ENCODE results near the gene ZNF846. TPM values are rescaled to one million over a fixed set of nuclear protein-coding genes. Genes with fewer than 3 reads are reported as not detected.
"Not testable (repeated sequence)": the region's sequence is repeated elsewhere in the genome, so short reads cannot be mapped to it uniquely, and the experiment has no call there.

ZNF846 gene
- total and polyA plus RNA-seq, 2 donors, result 10.1 to 23.1 TPM

DNA sequence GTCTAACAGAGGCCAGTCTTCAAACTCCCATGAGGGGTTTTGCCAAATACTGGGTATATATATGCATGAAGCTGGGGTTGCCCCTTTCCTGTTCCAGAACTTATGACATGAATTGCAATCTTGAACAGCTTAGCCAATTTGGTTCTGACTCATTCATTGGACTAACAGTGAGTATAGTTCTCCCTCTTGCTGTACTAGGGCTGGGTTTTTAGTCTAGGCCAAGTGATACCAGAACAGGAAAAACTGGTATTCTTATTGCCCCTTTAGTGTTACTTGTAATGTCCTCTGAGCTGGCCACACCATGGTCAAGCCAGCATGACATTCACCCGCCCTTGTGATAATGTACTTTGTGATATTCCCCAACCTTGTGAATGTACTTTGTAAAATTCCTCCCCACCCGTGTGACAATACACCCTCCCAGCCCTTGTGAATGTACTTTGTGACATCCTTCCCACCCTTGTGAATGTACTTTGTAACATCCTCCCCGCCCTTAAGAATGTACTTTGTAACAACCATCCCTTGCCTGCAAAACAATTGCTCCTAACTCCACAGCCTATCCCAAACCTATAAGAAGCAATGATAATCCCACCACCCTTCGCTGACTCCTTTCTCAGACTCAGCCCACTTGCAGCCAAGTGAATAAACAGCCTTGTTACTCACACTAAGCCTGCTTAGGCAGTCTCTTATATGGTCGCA, 26.9 kb downstream of the ZNF846 start:
- no peaks in the 10 kb centered on the region for H3K36me3 ChIP-seq (ENCODE audit: control insufficient read depth in 2 of 2, insufficient read depth in 2 of 2, low read length in 1 of 2)
- H3K27me3 ChIP-seq (ENCODE audit: control insufficient read depth in 2 of 2, insufficient read depth in 1 of 2, low read length in 1 of 2), result no peaks in the 10 kb centered on the region
- no peak for DNase-seq (ENCODE audit: low read depth in 6 of 9, low spot score in 9 of 9)
- H3K9me3 ChIP-seq (ENCODE audit: control insufficient read depth in 2 of 2, insufficient read depth in 1 of 2, low read length in 1 of 2), result peaks cover 0 to 11% of the 10 kb centered on the region in 2 donors
- WGBS, result 97% methylated on average over 5 of the region's 5 CpGs
- no peaks in the 10 kb centered on the region for H3K4me1 ChIP-seq (ENCODE audit: control insufficient read depth in 2 of 2, insufficient read depth in 2 of 2, low read length in 2 of 2)
- H3K4me3 ChIP-seq (ENCODE audit: low read length in 2 of 2), result no peak overlapping the region
- H3K27ac ChIP-seq (ENCODE audit: low read depth in 1 of 2, low read length in 1 of 2), result no peak overlapping the region

DNA sequence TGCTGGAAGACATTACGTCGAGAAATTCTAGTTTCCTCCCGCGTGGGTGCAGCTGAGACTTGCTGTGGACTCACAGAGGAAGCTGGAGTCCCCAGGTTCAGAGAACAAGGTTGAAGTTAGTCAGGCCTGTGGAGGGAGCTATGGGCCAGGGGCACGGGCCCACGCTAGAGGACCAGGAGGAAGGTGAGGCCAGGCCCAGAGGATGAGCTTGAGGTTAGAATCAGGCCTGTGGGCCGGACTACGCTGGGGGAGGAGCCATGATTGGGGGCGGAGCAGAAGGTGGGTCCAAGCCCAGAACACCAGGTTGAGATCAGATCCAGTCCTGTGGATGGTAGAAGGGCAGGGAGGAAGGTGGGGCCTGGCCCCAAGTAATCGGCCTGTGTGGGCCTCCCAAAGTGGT, 32.6 kb downstream of the ZNF846 start:
- 94% methylated on average over 10 of the region's 10 CpGs for WGBS
- DNase-seq (ENCODE audit: low read depth in 6 of 9, low spot score in 9 of 9), result no peak

DNA sequence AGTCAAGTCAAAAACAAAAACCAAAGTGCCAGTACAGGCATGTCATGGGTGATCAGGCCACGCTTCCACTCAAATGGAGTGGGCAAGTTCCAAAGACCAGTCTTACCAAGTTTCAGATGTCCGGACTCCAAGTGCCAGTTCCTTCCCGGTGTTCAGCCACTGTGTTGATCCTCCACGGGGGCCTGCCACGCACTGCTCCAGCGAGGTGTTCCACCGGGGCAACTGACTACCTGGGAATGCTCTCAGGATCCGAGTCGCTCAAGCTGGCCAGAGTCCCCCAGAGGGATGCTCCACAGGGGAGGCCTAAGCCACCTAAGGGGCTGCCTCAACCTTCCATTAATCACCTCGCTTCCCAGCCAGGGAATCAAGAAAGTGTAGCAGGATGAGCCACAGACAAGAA, 38.5 kb downstream of the ZNF846 start:
- H3K27ac ChIP-seq (ENCODE audit: low read depth in 1 of 2, low read length in 1 of 2); DNase-seq (ENCODE audit: low read depth in 6 of 9, low spot score in 9 of 9); H3K36me3 ChIP-seq (ENCODE audit: control insufficient read depth in 2 of 2, insufficient read depth in 2 of 2, low read length in 1 of 2); H3K4me1 ChIP-seq (ENCODE audit: control insufficient read depth in 2 of 2, insufficient read depth in 2 of 2, low read length in 2 of 2); H3K27me3 ChIP-seq (ENCODE audit: control insufficient read depth in 2 of 2, insufficient read depth in 1 of 2, low read length in 1 of 2); H3K4me3 ChIP-seq (ENCODE audit: low read length in 2 of 2); H3K9me3 ChIP-seq (ENCODE audit: control insufficient read depth in 2 of 2, insufficient read depth in 1 of 2, low read length in 1 of 2): not testable (repeated sequence)
- WGBS, result 96% methylated on average over 10 of the region's 10 CpGs

More for the DNA sequence above, 32.6 kb downstream of the ZNF846 start:
- Histone ChIP-seq H3K36me3 (ENCODE audit: control insufficient read depth in 2 of 2, insufficient read depth in 2 of 2, low read length in 1 of 2) (no peaks in the 10 kb centered on the region), H3K4me3 (ENCODE audit: low read length in 2 of 2) (no peak overlapping the region), H3K4me1 (ENCODE audit: control insufficient read depth in 2 of 2, insufficient read depth in 2 of 2, low read length in 2 of 2) (no peaks in the 10 kb centered on the region), H3K27me3 (ENCODE audit: control insufficient read depth in 2 of 2, insufficient read depth in 1 of 2, low read length in 1 of 2) (no peaks in the 10 kb centered on the region), H3K27ac (ENCODE audit: low read depth in 1 of 2, low read length in 1 of 2) (no peak overlapping the region), H3K9me3 (ENCODE audit: control insufficient read depth in 2 of 2, insufficient read depth in 1 of 2, low read length in 1 of 2) (peaks cover 1 to 22% of the 10 kb centered on the region in 2 donors)

DNA sequence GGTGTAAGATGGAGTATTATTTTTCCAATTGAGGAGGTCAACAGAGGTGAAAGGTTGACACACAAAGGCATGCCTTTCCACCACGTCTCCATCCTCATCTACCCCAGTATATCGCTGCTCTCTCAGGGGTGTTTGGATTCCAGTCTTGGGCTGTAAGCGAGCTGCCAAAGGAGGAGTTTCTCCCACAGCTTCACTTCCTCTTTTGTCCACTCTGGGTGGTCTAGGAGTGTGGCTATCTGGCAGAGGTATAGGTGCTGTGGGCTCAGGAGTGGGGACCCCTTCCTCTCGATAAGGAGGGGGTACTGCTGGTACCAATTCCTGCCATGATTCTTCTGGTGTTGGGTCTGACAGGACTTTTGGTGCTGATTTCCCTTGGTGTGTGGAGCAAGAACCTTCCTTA, 39.4 kb downstream of the ZNF846 start:
- no peak for DNase-seq (ENCODE audit: low read depth in 6 of 9, low spot score in 9 of 9)
- Histone ChIP-seq H3K27me3 (ENCODE audit: control insufficient read depth in 2 of 2, insufficient read depth in 1 of 2, low read length in 1 of 2) (no peaks in the 10 kb centered on the region), H3K36me3 (ENCODE audit: control insufficient read depth in 2 of 2, insufficient read depth in 2 of 2, low read length in 1 of 2) (no peaks in the 10 kb centered on the region), H3K4me1 (ENCODE audit: control insufficient read depth in 2 of 2, insufficient read depth in 2 of 2, low read length in 2 of 2) (no peaks in the 10 kb centered on the region), H3K9me3 (ENCODE audit: control insufficient read depth in 2 of 2, insufficient read depth in 1 of 2, low read length in 1 of 2) (no peaks in the 10 kb centered on the region), H3K4me3 (ENCODE audit: low read length in 2 of 2) (no peak overlapping the region), H3K27ac (ENCODE audit: low read depth in 1 of 2, low read length in 1 of 2) (no peak overlapping the region)
- 78% methylated on average over 4 of the region's 4 CpGs for WGBS

DNA sequence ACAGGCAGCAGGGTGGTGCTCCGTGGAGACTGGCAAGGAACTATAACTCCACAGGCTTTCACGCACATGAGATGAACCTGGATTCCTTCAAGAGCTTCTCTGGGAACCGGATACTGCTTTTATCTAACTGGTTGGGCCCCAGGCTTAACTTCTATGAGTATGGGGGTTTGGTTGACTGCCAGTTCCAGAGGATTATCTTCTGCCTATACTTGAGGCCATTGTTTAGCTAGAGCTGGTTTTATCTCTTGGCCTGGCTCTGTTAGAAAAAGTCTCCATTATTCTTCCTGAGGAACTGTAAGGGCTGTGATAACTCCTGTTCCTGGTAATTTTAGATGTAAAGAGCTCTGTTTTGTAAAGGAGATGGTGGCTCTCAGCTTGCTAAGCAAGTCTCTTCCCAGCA, 40.9 kb downstream of the ZNF846 start:
- 92% methylated on average over 3 of the region's 3 CpGs for WGBS

DNA sequence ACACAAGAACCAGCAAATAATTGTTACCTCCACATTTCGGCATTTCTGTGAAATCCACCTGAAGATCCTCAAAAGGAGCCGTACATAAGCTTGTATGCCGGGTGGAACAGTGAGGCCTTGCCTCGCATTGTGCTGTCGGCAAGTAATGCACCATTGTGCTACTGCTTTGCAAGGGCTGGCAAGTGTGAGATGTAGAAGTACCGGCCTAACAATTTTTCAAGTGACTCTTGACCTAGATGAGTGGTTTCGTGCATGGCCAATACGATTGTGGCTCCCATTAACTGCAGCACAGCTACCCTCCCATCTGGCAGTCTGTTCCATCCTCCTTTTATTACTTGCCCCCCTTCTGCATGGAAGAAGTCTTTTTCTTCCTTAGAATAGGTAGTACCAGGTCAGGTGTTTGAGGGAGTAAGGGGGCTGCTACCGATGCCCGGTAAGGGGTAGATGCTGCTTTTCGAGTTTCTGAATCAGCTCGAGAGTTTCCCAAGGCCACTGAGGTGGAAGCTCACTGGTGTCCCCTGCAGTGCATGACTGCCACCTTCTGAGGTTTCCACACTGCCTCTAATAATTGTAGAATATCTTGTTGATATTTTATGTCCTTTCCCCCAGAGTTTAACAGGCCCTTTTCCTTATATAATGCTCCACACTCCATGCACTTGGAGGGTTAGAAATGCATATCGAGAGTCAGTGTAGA, 42.9 kb downstream of the ZNF846 start:
- H3K9me3 ChIP-seq (ENCODE audit: control insufficient read depth in 2 of 2, insufficient read depth in 1 of 2, low read length in 1 of 2); H3K4me3 ChIP-seq (ENCODE audit: low read length in 2 of 2); DNase-seq (ENCODE audit: low read depth in 6 of 9, low spot score in 9 of 9); H3K27me3 ChIP-seq (ENCODE audit: control insufficient read depth in 2 of 2, insufficient read depth in 1 of 2, low read length in 1 of 2); H3K4me1 ChIP-seq (ENCODE audit: control insufficient read depth in 2 of 2, insufficient read depth in 2 of 2, low read length in 2 of 2); H3K36me3 ChIP-seq (ENCODE audit: control insufficient read depth in 2 of 2, insufficient read depth in 2 of 2, low read length in 1 of 2); H3K27ac ChIP-seq (ENCODE audit: low read depth in 1 of 2, low read length in 1 of 2): not testable (repeated sequence)
- WGBS, result 97% methylated on average over 13 of the region's 13 CpGs

More for the DNA sequence above, 40.9 kb downstream of the ZNF846 start:
- Histone ChIP-seq H3K4me1 (ENCODE audit: control insufficient read depth in 2 of 2, insufficient read depth in 2 of 2, low read length in 2 of 2) (no peaks in the 10 kb centered on the region), H3K27ac (ENCODE audit: low read depth in 1 of 2, low read length in 1 of 2) (no peak overlapping the region), H3K27me3 (ENCODE audit: control insufficient read depth in 2 of 2, insufficient read depth in 1 of 2, low read length in 1 of 2) (no peaks in the 10 kb centered on the region), H3K9me3 (ENCODE audit: control insufficient read depth in 2 of 2, insufficient read depth in 1 of 2, low read length in 1 of 2) (no peaks in the 10 kb centered on the region), H3K4me3 (ENCODE audit: low read length in 2 of 2) (no peak overlapping the region), H3K36me3 (ENCODE audit: control insufficient read depth in 2 of 2, insufficient read depth in 2 of 2, low read length in 1 of 2) (no peaks in the 10 kb centered on the region)
- DNase-seq (ENCODE audit: low read depth in 6 of 9, low spot score in 9 of 9), result no peak

DNA sequence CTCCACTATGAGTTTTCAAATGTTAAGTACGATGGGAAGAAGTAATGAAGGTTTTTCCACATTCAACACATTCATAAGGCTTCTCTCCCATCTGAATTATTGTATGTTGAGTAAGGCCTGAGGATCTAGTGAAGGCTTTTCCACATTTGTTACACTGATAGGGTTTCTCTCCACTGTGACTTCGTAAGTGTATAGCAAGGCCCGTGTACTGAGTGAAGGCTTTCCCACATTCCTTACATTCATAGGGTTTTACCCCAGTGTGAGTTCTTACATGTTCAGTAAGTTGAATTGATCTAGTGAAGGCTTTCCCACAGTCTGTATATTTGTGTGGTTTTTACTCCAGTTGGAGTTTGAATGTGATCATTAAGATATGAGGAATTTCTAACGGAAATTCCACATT, 44.4 kb downstream of the ZNF846 start:
- H3K9me3 ChIP-seq (ENCODE audit: control insufficient read depth in 2 of 2, insufficient read depth in 1 of 2, low read length in 1 of 2), result no peaks in the 10 kb centered on the region
- H3K36me3 ChIP-seq (ENCODE audit: control insufficient read depth in 2 of 2, insufficient read depth in 2 of 2, low read length in 1 of 2), result no peaks in the 10 kb centered on the region
- 98% methylated on average over 4 of the region's 4 CpGs for WGBS
- no peak for DNase-seq (ENCODE audit: low read depth in 6 of 9, low spot score in 9 of 9)
- H3K4me3 ChIP-seq (ENCODE audit: low read length in 2 of 2), result no peak overlapping the region
- H3K27me3 ChIP-seq (ENCODE audit: control insufficient read depth in 2 of 2, insufficient read depth in 1 of 2, low read length in 1 of 2), result no peaks in the 10 kb centered on the region
- peaks cover 0 to 3% of the 10 kb centered on the region in 2 donors for H3K4me1 ChIP-seq (ENCODE audit: control insufficient read depth in 2 of 2, insufficient read depth in 2 of 2, low read length in 2 of 2)
- H3K27ac ChIP-seq (ENCODE audit: low read depth in 1 of 2, low read length in 1 of 2), result no peak overlapping the region

DNA sequence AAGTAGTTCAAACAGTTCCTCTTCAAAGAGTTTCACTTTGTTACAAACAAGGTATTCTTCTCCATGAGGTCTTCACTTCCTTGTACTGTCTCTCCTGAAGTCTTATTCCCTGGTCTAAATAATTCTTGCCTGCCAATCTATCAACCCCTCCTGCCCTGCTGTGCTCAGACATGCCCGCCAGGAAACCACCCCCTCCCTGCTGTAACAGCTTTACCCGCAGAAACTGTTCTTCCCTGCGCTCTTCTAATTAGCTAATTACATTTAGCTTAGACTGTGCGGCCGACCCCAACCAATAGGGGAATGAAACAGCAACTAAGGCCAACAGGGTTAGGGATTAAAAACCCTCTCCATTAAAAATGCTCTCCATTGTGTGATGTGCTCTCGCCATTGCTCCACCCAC, 46.7 kb downstream of the ZNF846 start:
- peak in 2 of 9 donors; percentile 8 to 24 for DNase-seq (ENCODE audit: low read depth in 6 of 9, low spot score in 9 of 9)
- Histone ChIP-seq H3K27ac (ENCODE audit: low read depth in 1 of 2, low read length in 1 of 2) (no peak overlapping the region), H3K4me1 (ENCODE audit: control insufficient read depth in 2 of 2, insufficient read depth in 2 of 2, low read length in 2 of 2) (peaks cover 0 to 3% of the 10 kb centered on the region in 2 donors), H3K9me3 (ENCODE audit: control insufficient read depth in 2 of 2, insufficient read depth in 1 of 2, low read length in 1 of 2) (no peaks in the 10 kb centered on the region), H3K4me3 (ENCODE audit: low read length in 2 of 2) (no peak overlapping the region), H3K36me3 (ENCODE audit: control insufficient read depth in 2 of 2, insufficient read depth in 2 of 2, low read length in 1 of 2) (no peaks in the 10 kb centered on the region), H3K27me3 (ENCODE audit: control insufficient read depth in 2 of 2, insufficient read depth in 1 of 2, low read length in 1 of 2) (no peaks in the 10 kb centered on the region)
- WGBS, result 17% methylated on average over 6 of the region's 6 CpGs

DNA sequence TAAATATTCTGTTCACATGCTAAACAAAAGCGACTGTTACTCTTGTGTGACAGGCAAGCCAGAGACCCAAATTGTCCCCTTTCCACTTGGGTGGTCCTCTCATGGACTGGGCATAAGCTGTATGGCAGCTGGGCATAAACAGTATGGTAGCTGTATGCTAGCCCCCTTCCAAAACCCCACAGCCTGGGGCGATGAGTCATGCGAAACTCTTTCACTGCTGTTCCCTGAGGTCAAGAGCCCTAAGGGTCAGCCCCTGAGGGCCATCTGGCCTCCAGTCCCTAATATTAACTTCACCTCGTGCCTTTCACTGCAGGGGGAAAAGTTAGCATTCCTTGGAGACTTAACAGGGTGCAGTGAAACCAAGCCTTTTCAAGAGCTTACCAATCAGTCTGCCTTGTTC, 48.0 kb downstream of the ZNF846 start:
- Histone ChIP-seq H3K4me3 (ENCODE audit: low read length in 2 of 2) (no peak overlapping the region), H3K36me3 (ENCODE audit: control insufficient read depth in 2 of 2, insufficient read depth in 2 of 2, low read length in 1 of 2) (no peaks in the 10 kb centered on the region), H3K9me3 (ENCODE audit: control insufficient read depth in 2 of 2, insufficient read depth in 1 of 2, low read length in 1 of 2) (no peaks in the 10 kb centered on the region), H3K27ac (ENCODE audit: low read depth in 1 of 2, low read length in 1 of 2) (no peak overlapping the region), H3K4me1 (ENCODE audit: control insufficient read depth in 2 of 2, insufficient read depth in 2 of 2, low read length in 2 of 2) (peaks cover 0 to 3% of the 10 kb centered on the region in 2 donors), H3K27me3 (ENCODE audit: control insufficient read depth in 2 of 2, insufficient read depth in 1 of 2, low read length in 1 of 2) (no peaks in the 10 kb centered on the region)
- DNase-seq (ENCODE audit: low read depth in 6 of 9, low spot score in 9 of 9), result no peak
- 95% methylated on average over 4 of the region's 4 CpGs for WGBS
